Measurements from ENCODE around the gene LNX1.
A peak's percentile ranks its signal among the peaks of the same experiment; 100 is the strongest.

DNA sequence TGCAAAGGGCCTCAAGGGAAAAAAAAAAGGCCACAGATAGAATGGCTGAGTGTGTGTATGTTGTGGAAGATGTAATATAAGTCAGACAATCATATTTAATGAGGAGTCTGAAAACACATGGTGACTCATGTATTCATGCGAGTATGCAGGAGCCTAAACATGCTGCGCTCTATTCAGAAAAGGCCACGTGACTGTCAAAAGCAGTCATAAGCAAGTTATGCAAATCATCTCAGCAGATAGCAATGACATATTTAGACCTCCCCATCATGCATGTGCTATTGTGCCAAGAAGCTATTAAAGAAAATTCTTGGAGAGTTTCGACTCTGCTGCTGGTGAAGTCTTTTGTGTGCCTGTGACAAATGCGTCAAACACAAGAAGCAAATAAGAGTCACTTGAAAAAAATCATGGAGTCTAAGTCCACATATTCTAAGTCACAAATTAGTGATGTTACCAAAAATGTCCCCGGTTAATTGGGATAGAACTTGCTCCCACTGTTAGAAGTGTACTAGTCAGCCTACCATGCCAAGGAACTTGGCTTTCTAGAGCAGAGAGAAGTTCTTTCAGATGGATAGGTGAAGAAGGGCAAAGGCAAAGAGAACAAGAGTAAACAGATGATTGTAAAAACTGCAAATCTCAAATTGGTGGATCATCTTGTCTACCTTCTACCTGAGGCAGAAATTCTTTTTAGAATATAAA is 5.0 kb downstream of the LNX1 start:
- TF ChIP-seq ISL1 (CRISPR knock-in tag; IDR thresholded peaks at IDR 0.05), result peak; percentile 47; the same call in 1 of the 2 replicates
- no peak for TF ChIP-seq PATZ1 (CRISPR knock-in tag; IDR thresholded peaks at IDR 0.05; ENCODE audit: borderline replicate concordance)
- no peak for TF ChIP-seq ESRRG (CRISPR knock-in tag; IDR thresholded peaks at IDR 0.05)
